Measurements from ENCODE around the gene SPIB.

- TF ChIP-seq POLR2A (IDR thresholded peaks at IDR 0.05; ENCODE audit: low read depth, low read length): no peak
- TF ChIP-seq POLR2AphosphoS5 (IDR thresholded peaks at IDR 0.05; ENCODE audit: low read depth, low read length): no peak
- TF ChIP-seq TAF1 (IDR thresholded peaks at IDR 0.05; ENCODE audit: low read depth, low read length): no peak
Observed at GRCh38 chr19:50377517-50377916, 41.2 kb upstream of the SPIB start.

Data from GM12891 (cell line).